SU-DHL-6 (cell line): ENCODE results near the gene FAM163B.

Experiments
- H2AFZ ChIP-seq: fragments of 200-600 bp; sonication (generic); 2 replicates; pipeline ENCODE4 v1.6.1; 2014; ENCODE audit warnings: low read depth, mild to moderate bottlenecking, moderate library complexity, mixed read lengths, antibody characterized with exemption, low read length; ENCODE audit not compliant: severe bottlenecking
- H3F3A ChIP-seq: fragments of 200-600 bp; shearing (Covaris generic); 2 replicates; pipeline ENCODE4 v1.6.0; 2016; ENCODE audit warnings: antibody characterized with exemption, mild to moderate bottlenecking; ENCODE audit not compliant: insufficient read depth
- H3K27ac ChIP-seq: fragments of 200-600 bp; sonication (generic); 2 replicates; pipeline ENCODE4 v1.5.1; 2016; ENCODE audit warnings: low read depth, mild to moderate bottlenecking, low read length, moderate library complexity, mixed read lengths
- H3K27me3 ChIP-seq: fragments of 200-600 bp; sonication (generic), shearing (Covaris generic); 2 replicates; pipeline ENCODE4 v1.6.0; 2014; ENCODE audit warnings: mild to moderate bottlenecking, low read length
- H3K36me3 ChIP-seq: fragments of 200-600 bp; sonication (generic); 2 replicates; pipeline ENCODE4 v1.6.1; 2014; ENCODE audit warnings: mild to moderate bottlenecking, low read length, mixed read lengths
- H3K4me2 ChIP-seq: fragments of 300-600, 200-600 bp; shearing (Covaris generic), sonication (generic); 2 replicates; pipeline ENCODE4 v1.6.0; 2014; ENCODE audit warnings: low read length, low read depth, mild to moderate bottlenecking; ENCODE audit not compliant: poor library complexity, severe bottlenecking
- H3K4me3 ChIP-seq: fragments of 200-600 bp; sonication (generic); 2 replicates; pipeline ENCODE4 v1.5.1; 2014; ENCODE audit warnings: antibody characterized with exemption, low read length, mild to moderate bottlenecking, mixed read lengths; ENCODE audit not compliant: insufficient read depth, poor library complexity, severe bottlenecking
- H3K79me2 ChIP-seq: fragments of 200-600 bp; sonication (generic); 2 replicates; pipeline ENCODE4 v1.6.1; 2014; ENCODE audit warnings: mild to moderate bottlenecking, low read length, moderate library complexity; ENCODE audit not compliant: insufficient read depth
- H3K9ac ChIP-seq: fragments of 200-600 bp; sonication (generic); 2 replicates; pipeline ENCODE4 v1.7.0; 2014; ENCODE audit warnings: mild to moderate bottlenecking, low read length
- H3K9me2 ChIP-seq: fragments of 200-600 bp; sonication (generic); replicated peaks from 2 replicates; pipeline ENCODE4 v1.6.1; 2014; ENCODE audit warnings: low read length; ENCODE audit not compliant: insufficient read depth
- H3K9me3 ChIP-seq: fragments of 200-600 bp; sonication (generic); 2 replicates; pipeline ENCODE4 v1.6.1; 2014; ENCODE audit warnings: low read length, mixed read lengths; ENCODE audit not compliant: insufficient read depth
- H4K20me1 ChIP-seq: fragments of 200-600 bp; sonication (generic); 2 replicates; pipeline ENCODE4 v1.6.1; 2014; ENCODE audit warnings: low read depth, mild to moderate bottlenecking, antibody characterized with exemption, low read length, moderate library complexity, mixed read lengths
- CTCF ChIP-seq: fragments of 200-600 bp; sonication (generic); IDR thresholded peaks from one replicate; pipeline ENCODE4 v1.5.1; 2017; ENCODE audit warnings: antibody characterized with exemption, mild to moderate bottlenecking, low read length, moderate library complexity; ENCODE audit not compliant: insufficient read depth, poor library complexity, severe bottlenecking
- EZH2phosphoT487 ChIP-seq: fragments of 200-600 bp; sonication (generic), shearing (Covaris generic); conservative IDR thresholded peaks from 2 replicates; pipeline ENCODE4 v1.6.1; 2018; ENCODE audit warnings: mild to moderate bottlenecking, antibody characterized with exemption, low read length, moderate library complexity, mixed read lengths

The FAM163B gene

DNA sequence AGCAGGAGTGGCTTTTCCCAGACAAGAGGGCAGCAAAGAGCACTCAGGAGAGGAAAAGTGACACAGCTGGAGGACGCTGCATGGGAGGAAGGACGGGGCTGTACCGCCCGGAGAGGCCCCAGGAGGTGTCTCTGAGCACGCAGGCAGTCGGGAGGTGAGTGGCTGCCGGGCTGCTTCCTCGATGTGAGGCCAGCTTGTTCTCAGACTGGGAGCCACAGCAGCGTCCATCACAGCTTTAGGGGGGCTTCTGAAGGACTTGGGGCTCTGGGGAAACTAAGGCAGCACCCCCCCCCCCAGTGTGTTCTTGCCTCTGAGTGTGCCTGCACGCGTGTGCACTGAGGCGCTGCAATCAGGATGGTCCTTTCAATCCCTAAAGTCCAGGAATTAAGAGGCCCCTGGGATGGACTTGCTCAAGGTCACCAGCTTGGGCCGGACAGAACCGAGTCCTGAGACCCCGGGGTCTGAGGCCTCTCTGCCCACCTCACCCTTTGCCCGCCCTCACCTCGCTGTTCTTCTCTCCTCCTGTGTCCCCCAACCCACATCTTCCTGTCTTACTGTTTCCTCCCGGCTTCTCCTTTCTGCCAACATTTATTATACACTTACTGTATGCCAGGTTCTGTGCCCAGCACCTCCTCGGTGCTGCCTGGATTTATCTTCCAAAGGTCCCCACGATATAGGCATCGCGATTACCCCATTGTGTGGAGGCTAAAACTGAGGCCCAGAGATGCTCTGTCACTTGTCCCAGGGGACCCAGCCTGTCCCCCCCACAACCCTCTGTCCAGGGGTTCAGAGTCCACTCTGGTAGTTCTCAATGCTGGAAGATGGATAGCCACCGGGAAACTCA lies 32.9 kb downstream of the FAM163B start:
- TF ChIP-seq CTCF (no peak), EZH2phosphoT487 (no peak)
- no peaks in the 10 kb centered on the region for H3K27me3 ChIP-seq
- no peak overlapping the region for H2AFZ ChIP-seq
- H3K27ac ChIP-seq, result no peak overlapping the region
- H3K36me3 ChIP-seq, result no peaks in the 10 kb centered on the region
- no peaks in the 10 kb centered on the region for H4K20me1 ChIP-seq
- no peak overlapping the region for H3K4me2 ChIP-seq
- H3F3A ChIP-seq, result no peaks in the 10 kb centered on the region
- H3K9ac ChIP-seq, result no peak overlapping the region
- H3K79me2 ChIP-seq, result no peaks in the 10 kb centered on the region
- H3K9me2 ChIP-seq, result no peaks in the 10 kb centered on the region
- no peak overlapping the region for H3K4me3 ChIP-seq
- no peaks in the 10 kb centered on the region for H3K9me3 ChIP-seq

DNA sequence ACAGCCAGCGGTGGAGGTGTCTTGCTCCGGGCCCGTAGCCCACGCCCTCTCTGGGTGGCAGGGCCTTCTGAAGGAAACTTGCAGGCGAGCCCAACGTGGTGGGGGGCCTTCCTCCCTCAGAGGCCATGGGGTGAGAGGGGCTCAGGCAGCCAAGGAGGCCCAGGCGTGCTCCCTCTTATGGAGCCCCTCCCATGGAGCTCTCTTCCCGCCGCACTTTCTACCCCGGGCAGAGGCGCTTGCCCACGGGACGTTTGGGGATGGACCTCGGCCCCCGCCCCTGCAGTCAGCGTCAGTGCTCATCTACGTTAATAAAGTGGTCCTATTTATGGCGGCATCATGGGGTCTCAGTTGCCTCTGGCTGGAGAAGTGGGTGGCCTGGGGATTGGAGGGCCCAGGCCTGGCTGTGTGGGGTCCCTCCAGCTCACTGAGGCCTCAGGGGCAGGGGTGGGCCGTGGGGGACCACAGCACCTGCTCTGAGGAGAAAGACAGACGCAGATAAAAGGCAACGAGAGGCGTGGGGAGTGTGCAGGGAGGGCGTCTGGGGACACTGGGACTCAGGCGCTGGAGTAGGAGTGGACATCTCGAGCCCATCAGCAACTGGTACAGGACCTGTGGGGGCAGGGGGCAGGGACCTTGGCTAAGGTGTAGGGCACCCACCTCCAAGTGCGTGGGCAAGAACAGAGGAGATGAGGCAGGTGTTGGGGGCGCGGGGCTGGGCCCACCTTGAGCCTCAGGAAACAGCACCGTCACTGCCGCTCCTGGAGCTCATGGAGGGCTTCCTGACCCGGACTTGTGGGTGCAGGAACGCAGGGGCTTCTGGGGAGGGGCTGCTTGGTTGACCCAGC lies 33.8 kb downstream of the FAM163B start:
- no peak overlapping the region for H3K27ac ChIP-seq
- H3K4me2 ChIP-seq, result no peak overlapping the region
- H3K79me2 ChIP-seq, result no peaks in the 10 kb centered on the region
- TF ChIP-seq CTCF, result no peak
- no peak for TF ChIP-seq EZH2phosphoT487
- H2AFZ ChIP-seq, result no peak overlapping the region
- no peaks in the 10 kb centered on the region for H3K9me3 ChIP-seq
- H3K4me3 ChIP-seq, result no peak overlapping the region
- H3K27me3 ChIP-seq, result no peaks in the 10 kb centered on the region
- no peaks in the 10 kb centered on the region for H3K9me2 ChIP-seq
- H4K20me1 ChIP-seq, result no peaks in the 10 kb centered on the region
- no peaks in the 10 kb centered on the region for H3K36me3 ChIP-seq
- H3K9ac ChIP-seq, result no peak overlapping the region
- no peaks in the 10 kb centered on the region for H3F3A ChIP-seq

DNA sequence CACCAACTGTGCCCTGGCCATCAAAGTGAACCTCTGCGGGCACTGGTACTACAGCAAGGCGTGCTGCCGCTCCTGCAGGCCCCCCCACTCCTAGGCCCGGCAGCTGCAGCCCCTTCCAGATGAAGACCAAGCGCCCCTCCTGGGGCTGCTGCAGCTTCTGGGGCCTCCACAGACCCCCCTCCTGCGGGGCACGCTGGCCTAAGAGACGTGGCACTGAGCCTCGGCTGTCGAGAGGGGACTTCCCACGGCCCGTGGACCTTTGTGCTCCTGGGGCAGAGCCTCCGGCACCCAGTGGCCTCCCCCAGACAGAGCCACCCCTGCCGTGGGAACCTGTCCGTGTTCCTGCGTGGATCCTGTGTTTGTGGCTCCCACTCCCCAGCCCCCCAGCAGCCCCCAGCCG lies 34.4 kb downstream of the FAM163B start:
- no peak overlapping the region for H3K4me3 ChIP-seq
- H3K9me3 ChIP-seq, result no peaks in the 10 kb centered on the region
- no peaks in the 10 kb centered on the region for H4K20me1 ChIP-seq
- no peaks in the 10 kb centered on the region for H3K27me3 ChIP-seq
- no peaks in the 10 kb centered on the region for H3K9me2 ChIP-seq
- no peaks in the 10 kb centered on the region for H3F3A ChIP-seq
- no peaks in the 10 kb centered on the region for H3K79me2 ChIP-seq
- no peak overlapping the region for H3K4me2 ChIP-seq
- no peak for TF ChIP-seq EZH2phosphoT487
- no peak for TF ChIP-seq CTCF
- H3K9ac ChIP-seq, result no peak overlapping the region
- no peak overlapping the region for H2AFZ ChIP-seq
- no peaks in the 10 kb centered on the region for H3K36me3 ChIP-seq
- H3K27ac ChIP-seq, result no peak overlapping the region
